Non-pigmented ciliary epithelial cell (primary cell): ENCODE data around the gene SSBP2.

Experiments
- DNase-seq: peaks from one replicate; pipeline ENCODE4 v3.0.0-alpha.2; 2010; ENCODE audit warnings: low read depth

SSBP2 gene

DNA sequence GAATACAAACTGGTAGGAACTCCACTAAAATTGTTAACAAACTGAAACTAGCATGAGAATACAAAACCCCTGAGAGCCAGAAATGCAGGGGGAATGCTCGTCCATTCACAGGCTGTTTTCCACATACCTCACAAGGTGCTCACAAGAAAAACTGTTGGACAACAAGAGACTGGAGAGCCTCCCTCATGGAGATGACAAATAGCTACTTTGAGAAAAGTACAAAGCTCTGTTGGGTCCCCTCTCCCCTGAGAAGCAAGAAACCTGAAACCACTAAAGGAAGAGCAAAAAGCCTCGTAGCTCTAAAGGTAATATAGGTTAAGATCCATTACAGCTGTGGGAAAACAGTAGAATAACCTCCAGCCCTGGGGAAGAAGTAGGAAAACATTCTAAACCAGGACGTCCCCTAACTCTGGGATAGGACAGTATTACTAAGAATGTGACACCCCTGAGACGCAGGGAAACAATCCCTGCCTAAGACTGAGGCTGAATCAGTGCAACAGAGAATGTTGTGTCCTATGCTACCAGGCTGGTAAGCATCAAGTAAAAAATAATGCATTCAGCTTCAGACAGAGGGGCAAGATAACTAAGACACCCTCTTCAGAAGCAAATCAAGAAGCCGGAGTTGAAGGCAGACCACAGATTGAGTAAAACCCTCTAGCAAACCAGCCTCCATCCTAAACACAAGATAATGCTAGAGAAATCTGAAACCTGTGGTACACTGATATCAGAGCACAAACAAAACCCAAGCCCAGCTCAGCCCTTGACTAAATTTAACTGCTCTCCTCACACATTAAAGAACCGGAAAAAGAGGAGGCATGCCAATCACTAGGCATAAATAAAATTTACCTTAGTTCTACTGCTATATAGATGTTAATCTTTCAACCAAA is 160.2 kb downstream of the SSBP2 start:
- no peak for DNase-seq

- DNase-seq, result no peak
These were observed 171.5 kb downstream of the SSBP2 start for GRCh38 chr5:81579262-81579924.

- no peak for DNase-seq
These were observed 173.8 kb downstream of the SSBP2 start for GRCh38 chr5:81577091-81577490.

GRCh38 chr5:81575924-81576323 is 175.0 kb downstream of the SSBP2 start:
- DNase-seq, result no peak

DNA sequence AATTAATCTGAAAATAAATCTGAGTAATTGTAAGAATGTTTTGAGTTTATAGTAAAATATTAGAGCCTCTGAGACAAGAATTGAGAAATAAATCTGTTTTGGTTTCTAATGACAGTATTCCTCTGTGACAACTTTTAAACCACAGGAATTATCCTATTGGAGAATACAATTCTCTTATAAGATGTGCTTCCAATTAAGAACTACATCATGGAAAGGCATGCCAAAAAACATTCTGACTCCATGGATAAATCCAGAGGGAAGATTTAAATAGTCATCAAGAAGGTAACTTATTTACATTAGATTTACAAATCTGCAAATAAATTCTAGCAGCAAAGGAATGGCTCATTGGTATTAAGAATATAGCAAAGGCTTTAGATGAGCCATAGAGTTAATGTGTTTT is 178.7 kb downstream of the SSBP2 start:
- DNase-seq, result no peak

DNA sequence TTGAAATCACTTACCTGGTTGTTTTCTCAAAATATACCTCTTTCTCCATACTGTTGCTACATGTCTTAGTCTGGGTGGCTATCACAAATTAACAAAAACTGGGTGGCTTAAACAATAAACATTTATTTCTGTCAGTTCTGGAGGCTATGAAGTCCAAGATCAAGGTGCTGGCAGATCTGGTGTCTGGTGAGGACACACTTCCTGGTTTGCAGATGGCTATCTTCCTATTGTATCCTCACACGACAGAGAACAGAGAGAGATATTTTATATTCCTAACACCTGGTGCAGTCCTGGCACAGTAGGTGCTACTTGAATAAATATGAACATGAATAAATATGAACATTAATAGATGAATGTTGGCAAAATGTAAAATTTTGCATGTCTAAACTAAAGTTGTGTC is 192.7 kb downstream of the SSBP2 start:
- no peak for DNase-seq

GRCh38 chr5:81556809-81557208 is 194.1 kb downstream of the SSBP2 start:
- DNase-seq, result no peak

GRCh38 chr5:81555865-81556264 is 195.0 kb downstream of the SSBP2 start:
- DNase-seq, result no peak

GRCh38 chr5:81554647-81555046 is 196.2 kb downstream of the SSBP2 start:
- DNase-seq, result no peak

- no peak for DNase-seq
These were observed 197.2 kb downstream of the SSBP2 start for GRCh38 chr5:81553567-81554212.

DNA sequence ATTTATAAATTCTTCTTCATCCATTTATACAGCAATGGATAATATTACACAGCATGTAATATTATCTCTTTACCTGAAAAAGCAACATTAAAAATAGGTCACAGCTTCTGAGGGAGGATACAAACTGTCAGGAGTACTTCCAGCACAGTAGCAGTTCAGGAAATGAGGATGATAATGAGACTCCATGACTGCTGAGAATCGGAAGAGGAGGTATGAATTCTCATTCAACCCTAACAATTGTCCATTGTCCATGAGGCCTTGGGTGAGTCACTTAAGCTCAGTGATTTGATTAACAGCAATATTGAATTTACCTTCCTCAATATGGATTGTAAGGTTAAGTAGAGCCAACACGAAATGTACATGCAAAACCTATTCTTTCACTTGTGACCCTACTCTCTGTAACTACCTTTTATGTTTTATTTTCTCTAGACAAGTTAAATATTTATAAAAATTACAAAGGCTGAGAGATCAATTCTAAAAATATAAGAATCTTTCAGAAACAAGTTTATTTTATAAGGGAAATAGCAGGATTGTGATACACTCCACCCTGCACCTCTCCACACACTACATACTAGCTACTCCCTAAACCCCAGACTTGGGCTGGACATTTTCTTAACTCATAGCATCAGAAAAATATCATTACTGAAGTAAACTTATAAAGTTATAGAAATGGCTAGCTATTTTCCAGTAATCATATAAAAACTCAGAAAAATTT is 197.9 kb downstream of the SSBP2 start:
- DNase-seq, result no peak

- no peak for DNase-seq
These were observed 201.8 kb downstream of the SSBP2 start for GRCh38 chr5:81549123-81549522.

GRCh38 chr5:81547001-81547400 is 203.9 kb downstream of the SSBP2 start:
- DNase-seq, result no peak

DNA sequence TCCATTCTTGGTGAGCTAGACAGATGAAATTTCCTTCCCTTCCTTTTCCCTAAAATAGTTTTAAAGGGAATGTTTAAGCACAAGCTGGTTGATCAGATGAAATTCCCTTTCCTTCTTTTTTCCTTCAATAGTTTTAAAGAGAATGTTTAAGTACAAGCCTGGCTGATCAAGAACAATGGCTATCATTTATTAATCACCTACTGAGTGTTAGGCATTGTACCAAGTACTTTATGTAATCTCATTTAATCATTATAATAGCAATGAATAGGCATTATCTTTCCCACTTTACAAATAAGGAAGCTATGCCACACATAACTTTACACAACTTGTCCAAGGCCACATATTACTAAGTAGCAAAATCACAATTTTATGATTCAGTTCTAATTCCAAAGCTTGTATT is 205.0 kb downstream of the SSBP2 start:
- DNase-seq, result no peak

- DNase-seq, result no peak
These were observed 206.4 kb downstream of the SSBP2 start for GRCh38 chr5:81544351-81545018.

DNA sequence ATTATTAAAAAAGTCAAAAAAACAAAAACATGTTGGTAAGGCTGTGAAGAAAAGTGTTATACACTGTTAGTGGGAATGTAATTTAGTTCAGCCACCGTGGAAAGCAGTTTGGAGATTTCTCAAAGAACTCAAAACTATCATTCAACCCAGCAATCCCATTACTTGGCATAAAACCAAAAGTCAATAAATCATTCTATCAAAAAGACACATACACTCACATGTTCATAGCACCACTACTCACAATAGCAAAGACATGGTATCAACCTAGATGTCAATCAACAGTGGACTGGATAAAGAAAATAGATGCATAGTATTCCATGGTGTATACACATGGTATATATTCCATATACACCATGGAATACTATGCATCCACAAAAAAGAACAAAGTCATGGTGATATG is 208.7 kb downstream of the SSBP2 start:
- no peak for DNase-seq

DNA sequence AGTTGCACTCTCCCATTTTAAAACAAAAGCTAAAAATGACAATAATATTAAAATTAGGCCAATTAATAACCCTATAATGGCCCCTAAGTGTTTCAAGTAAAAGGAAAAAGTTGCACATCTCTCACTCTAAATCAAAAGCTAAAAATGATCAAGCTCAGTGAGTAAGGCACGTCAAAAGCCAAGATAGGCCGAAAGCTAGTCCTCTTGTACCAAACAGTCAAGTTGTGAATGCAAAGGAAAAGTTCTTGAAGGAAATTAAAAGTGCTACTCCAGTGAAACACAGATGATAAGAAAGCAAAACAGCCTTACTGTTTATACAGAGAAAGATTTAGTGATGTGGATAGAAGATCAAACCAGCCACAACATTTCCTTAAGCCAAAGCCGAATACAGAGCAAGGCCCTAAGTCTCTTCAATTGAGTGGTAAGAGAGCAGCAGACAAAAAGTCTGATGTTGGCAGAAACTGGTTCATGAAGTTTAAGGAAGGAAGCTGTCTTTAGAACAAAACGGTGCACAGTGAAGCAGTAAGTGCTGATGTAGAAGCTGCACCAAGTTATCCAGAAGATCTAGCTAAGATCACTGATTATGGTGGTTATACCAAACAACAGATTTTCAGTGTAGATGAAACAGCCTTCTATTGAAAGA is 212.9 kb downstream of the SSBP2 start:
- no peak for DNase-seq

DNA sequence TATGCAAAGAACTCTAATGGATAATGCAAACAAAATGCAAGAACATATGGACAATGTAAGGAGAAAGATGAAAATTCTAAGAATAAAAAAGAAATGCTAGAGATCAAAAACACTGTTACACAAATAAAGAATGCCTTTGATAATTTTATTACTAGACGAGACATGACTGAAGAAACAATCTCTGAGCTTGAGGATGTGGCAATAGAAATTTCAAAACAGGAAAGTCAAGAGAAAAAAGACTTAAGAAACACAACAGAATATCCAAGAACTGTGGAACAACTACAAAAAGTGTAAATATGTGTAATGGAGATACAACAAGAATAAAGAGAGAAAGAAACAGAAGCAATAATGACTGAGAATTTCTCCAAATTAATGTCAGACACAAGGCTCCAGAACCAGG is 216.5 kb downstream of the SSBP2 start:
- DNase-seq, result no peak

DNA sequence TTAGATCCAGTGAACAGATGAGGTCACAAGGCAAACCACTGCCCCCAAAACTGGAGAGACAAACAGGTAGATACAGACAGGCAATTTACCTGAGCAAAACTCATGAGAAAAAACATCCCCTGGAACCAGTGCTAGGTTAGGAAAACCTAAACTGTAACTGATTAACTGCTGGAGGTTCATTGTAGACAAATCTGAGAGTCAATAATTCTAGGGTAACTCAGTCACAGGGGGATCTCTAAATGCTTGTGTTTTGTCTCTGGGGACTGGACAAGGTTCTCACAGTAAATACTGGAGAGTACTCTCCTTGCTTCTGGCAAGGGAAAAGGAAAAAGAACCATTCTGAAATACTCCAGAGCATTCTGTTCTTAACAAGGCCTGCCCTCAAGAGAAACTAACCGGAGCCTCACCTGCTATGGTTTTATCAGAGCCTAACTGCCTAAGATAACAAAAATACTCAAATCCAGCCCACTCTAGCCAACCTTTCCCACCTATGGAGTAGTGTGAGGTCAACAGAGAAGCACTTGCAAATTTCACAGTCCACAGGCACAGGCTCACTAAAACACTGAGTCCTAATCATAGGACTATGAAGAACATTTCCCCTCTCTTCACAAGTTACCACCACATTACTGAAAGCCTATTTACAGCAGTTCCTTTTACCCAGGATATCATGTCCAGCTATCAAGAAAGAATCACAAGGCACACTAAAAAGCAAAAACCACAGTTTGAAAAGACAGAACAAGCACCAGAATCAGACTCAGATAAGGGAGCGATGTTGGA is 217.1 kb downstream of the SSBP2 start:
- no peak for DNase-seq

DNA sequence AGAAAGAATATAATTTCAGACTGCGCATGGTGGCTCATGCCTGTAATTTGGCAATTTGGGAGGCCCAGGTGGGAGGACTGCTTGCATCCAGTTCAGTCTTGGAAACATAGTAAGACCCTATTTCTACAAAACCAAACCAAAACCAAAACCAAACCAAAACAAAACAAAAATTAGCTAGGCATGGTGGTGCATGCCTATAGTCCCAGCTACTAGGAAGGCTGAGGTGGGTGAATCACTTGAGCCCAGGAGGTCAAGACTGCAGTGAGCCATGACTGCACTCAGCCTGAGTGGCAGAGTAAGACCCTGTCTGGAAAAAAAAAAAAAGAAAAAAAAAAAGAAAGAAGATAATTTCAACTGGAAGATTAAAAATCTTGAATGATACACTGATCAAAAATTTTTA is 220.0 kb downstream of the SSBP2 start:
- DNase-seq, result no peak

DNA sequence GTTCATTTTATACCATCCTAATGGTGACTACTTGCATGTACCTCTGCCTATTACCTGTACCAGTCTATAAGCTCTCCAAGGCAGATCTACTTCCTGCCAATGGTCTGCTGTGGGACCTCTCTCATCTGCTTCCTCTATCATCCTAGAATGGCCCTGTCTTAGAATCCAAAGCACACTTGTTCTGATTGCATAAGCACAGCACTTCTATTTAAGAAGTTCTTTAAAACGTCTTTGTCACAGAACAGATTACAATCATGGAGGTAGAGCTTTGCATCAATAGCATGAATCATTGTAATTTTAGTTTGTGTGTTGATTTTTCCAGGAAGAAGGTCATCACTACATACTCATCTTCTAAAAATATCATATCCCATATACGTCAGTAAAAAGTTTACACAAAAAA is 225.2 kb downstream of the SSBP2 start:
- peak; percentile 19 for DNase-seq
